NCI-H82 treated with DMSO at 0.1 percent for 48 hours (cell line): ENCODE results near the gene HSPB1.
"Not testable (repeated sequence)": the region's sequence is repeated elsewhere in the genome, so short reads cannot be mapped to it uniquely, and the experiment has no call there.

Experiments
- DNase-seq: peaks from one replicate; lab custom pipeline; 2025; ENCODE audit not compliant: unreplicated experiment; lab: John Stamatoyannopoulos, UW

The HSPB1 gene

GRCh38 chr7:76281006-76281705, 21.3 kb upstream of the HSPB1 start:
- DNase-seq: no peak

- no peak for DNase-seq
These were observed 20.6 kb upstream of the HSPB1 start for GRCh38 chr7:76281706-76282343.

- no peak for DNase-seq
These were observed 19.9 kb upstream of the HSPB1 start for GRCh38 chr7:76282344-76283253.

- DNase-seq: no peak
These were observed 19.0 kb upstream of the HSPB1 start for GRCh38 chr7:76283254-76284159.

GRCh38 chr7:76285604-76286374, 16.7 kb upstream of the HSPB1 start:
- no peak for DNase-seq

GRCh38 chr7:76286842-76287403, 15.6 kb upstream of the HSPB1 start:
- no peak for DNase-seq

- not testable (repeated sequence) for DNase-seq
These were observed 11.6 kb upstream of the HSPB1 start for GRCh38 chr7:76290847-76291350.

GRCh38 chr7:76291351-76292212, 10.9 kb upstream of the HSPB1 start:
- peak; percentile 18 for DNase-seq

- DNase-seq: no peak
These were observed 10.3 kb upstream of the HSPB1 start for GRCh38 chr7:76292213-76292573.

GRCh38 chr7:76292911-76293310, 9.6 kb upstream of the HSPB1 start:
- DNase-seq: not testable (repeated sequence)

- DNase-seq: no peak
These were observed 9.0 kb upstream of the HSPB1 start for GRCh38 chr7:76293407-76293901.

GRCh38 chr7:76294344-76295024, 8.0 kb upstream of the HSPB1 start:
- peak; percentile 78 for DNase-seq

GRCh38 chr7:76296743-76297740, 5.4 kb upstream of the HSPB1 start:
- no peak for DNase-seq

- DNase-seq: no peak
These were observed 2.2 kb upstream of the HSPB1 start for GRCh38 chr7:76300166-76300731.

GRCh38 chr7:76301000-76301399, 1.5 kb upstream of the HSPB1 start:
- DNase-seq: no peak
